HFFc6 (cell line): ENCODE results near the gene EML4. TPM values are rescaled to one million over a fixed set of nuclear protein-coding genes. Genes with fewer than 3 reads are reported as not detected.

ENCODE experiments used
- DNase-seq: peaks from one replicate; pipeline ENCODE4 v3.0.0-alpha.2; 2018
- H3K27ac Mint-ChIP-seq: 2 replicates; pipeline ENCODE4 v1.8.0; 2020; ENCODE audit warnings: mild to moderate bottlenecking, mixed read lengths
- H3K27me3 Mint-ChIP-seq: 2 replicates; pipeline ENCODE4 v1.8.0; 2021; ENCODE audit warnings: mild to moderate bottlenecking, moderate library complexity, mixed read lengths; ENCODE audit not compliant: insufficient read depth
- H3K36me3 Mint-ChIP-seq: 2 replicates; pipeline ENCODE4 v1.8.0; 2021; ENCODE audit warnings: low read depth, mixed read lengths
- H3K4me1 Mint-ChIP-seq: 2 replicates; pipeline ENCODE4 v1.8.0; 2020; ENCODE audit warnings: low read depth, mixed read lengths
- H3K4me3 Mint-ChIP-seq: 2 replicates; pipeline ENCODE4 v1.8.0; 2020; ENCODE audit warnings: mild to moderate bottlenecking, moderate library complexity, mixed read lengths
- H3K9me3 Mint-ChIP-seq: 2 replicates; pipeline ENCODE4 v1.8.0; 2020; ENCODE audit warnings: mild to moderate bottlenecking, mixed read lengths
- total RNA-seq, 6 experiments: library from RNA; stranded (reverse); fragmentation: NEBNext Ultra II Directional; extraction: Animal tissue kit (Norgen Biotek cat#: 25700); gene quantifications; 2 replicates in 1 of 6; 3 replicates in 5 of 6; pipeline ENCODE4 v1.2.3, GENCODE V29; 2021
- TF ChIP-seq, protein P1 (sequence below): fragments of 200-600 bp; sonication (generic); IDR thresholded peaks from 2 replicates; pipeline ENCODE4 v1.5.0; 2021; ENCODE audit warnings: antibody characterized with exemption, mild to moderate bottlenecking

The EML4 gene
- total RNA-seq, 6 experiments from 2014 or later: 31.7 to 35.8 (median 33.6) TPM

GRCh38 chr2:42309366-42309765 lies 140.2 kb downstream of the EML4 start:
- no peak overlapping the region for H3K27ac Mint-ChIP-seq
- no peaks in the 10 kb centered on the region for H3K27me3 Mint-ChIP-seq
- peaks cover 10% of the 10 kb centered on the region for H3K36me3 Mint-ChIP-seq
- H3K9me3 Mint-ChIP-seq: no peaks in the 10 kb centered on the region
- H3K4me3 Mint-ChIP-seq: no peak overlapping the region
- TF ChIP-seq, protein P1, sequence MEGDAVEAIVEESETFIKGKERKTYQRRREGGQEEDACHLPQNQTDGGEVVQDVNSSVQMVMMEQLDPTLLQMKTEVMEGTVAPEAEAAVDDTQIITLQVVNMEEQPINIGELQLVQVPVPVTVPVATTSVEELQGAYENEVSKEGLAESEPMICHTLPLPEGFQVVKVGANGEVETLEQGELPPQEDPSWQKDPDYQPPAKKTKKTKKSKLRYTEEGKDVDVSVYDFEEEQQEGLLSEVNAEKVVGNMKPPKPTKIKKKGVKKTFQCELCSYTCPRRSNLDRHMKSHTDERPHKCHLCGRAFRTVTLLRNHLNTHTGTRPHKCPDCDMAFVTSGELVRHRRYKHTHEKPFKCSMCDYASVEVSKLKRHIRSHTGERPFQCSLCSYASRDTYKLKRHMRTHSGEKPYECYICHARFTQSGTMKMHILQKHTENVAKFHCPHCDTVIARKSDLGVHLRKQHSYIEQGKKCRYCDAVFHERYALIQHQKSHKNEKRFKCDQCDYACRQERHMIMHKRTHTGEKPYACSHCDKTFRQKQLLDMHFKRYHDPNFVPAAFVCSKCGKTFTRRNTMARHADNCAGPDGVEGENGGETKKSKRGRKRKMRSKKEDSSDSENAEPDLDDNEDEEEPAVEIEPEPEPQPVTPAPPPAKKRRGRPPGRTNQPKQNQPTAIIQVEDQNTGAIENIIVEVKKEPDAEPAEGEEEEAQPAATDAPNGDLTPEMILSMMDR: no peak
- H3K4me1 Mint-ChIP-seq: peaks cover 3% of the 10 kb centered on the region
- DNase-seq: no peak

DNA sequence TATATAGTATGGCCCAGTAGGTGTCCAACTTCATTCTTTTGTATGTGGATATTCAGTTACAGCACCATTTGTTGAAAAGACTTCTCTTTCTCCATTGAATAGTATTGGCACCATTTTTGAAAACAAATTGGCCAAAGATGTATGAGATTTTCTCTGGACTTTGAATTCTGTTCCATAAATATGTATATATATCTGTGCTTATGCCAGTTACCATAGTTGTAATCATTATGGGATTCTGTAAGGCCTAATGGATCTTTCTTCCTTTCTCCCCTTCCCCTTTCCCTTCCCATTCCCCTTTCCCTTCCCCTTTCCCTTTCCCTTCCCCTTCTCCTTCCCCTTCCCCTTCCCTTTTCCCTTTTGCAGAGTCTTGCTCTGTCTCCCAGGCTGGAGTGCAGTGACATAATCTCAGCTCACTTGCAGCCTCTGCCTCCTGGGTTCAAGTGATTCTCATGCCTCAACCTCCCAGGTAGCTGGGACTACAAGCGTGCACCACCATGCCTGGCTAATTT lies 140.9 kb downstream of the EML4 start:
- TF ChIP-seq, protein P1: no peak
- peaks cover 14% of the 10 kb centered on the region for H3K36me3 Mint-ChIP-seq
- H3K27me3 Mint-ChIP-seq: no peaks in the 10 kb centered on the region
- peaks cover 10% of the 10 kb centered on the region for H3K4me1 Mint-ChIP-seq
- DNase-seq: no peak
- H3K9me3 Mint-ChIP-seq: no peaks in the 10 kb centered on the region
- H3K27ac Mint-ChIP-seq: no peak overlapping the region
- no peak overlapping the region for H3K4me3 Mint-ChIP-seq

GRCh38 chr2:42312106-42312505 lies 143.0 kb downstream of the EML4 start:
- Mint-ChIP-seq H3K4me3 (no peak overlapping the region), H3K36me3 (peaks cover 15% of the 10 kb centered on the region), H3K9me3 (no peaks in the 10 kb centered on the region), H3K27me3 (no peaks in the 10 kb centered on the region), H3K27ac (no peak overlapping the region), H3K4me1 (peaks cover 26% of the 10 kb centered on the region)
- TF ChIP-seq, protein P1: no peak
- no peak for DNase-seq

GRCh38 chr2:42314892-42315468 lies 145.8 kb downstream of the EML4 start:
- peaks cover 31% of the 10 kb centered on the region for H3K36me3 Mint-ChIP-seq
- peak; percentile 84 for DNase-seq
- H3K9me3 Mint-ChIP-seq: no peaks in the 10 kb centered on the region
- peaks cover 26% of the 10 kb centered on the region for H3K4me1 Mint-ChIP-seq
- peak overlapping the region; percentile 91 for H3K27ac Mint-ChIP-seq
- peak overlapping the region; percentile 50 for H3K4me3 Mint-ChIP-seq
- TF ChIP-seq, protein P1: no peak
- H3K27me3 Mint-ChIP-seq: no peaks in the 10 kb centered on the region

- H3K4me3 Mint-ChIP-seq: no peak overlapping the region
- DNase-seq: no peak
These were observed 146.8 kb downstream of the EML4 start for GRCh38 chr2:42315844-42316470.

More at GRCh38 chr2:42315844-42316470, 146.8 kb downstream of the EML4 start:
- Mint-ChIP-seq H3K4me1 (peaks cover 26% of the 10 kb centered on the region), H3K27me3 (no peaks in the 10 kb centered on the region), H3K27ac (peak overlapping the region; percentile 91), H3K9me3 (no peaks in the 10 kb centered on the region), H3K36me3 (peaks cover 37% of the 10 kb centered on the region)
- TF ChIP-seq, protein P1: no peak
